AG10803 (cell line): ENCODE results near the gene CBX8.
A peak's percentile ranks its signal among the peaks of the same experiment; 100 is the strongest.

Experiments
- DNase-seq: peaks from one replicate; pipeline ENCODE4 v3.0.0; 2010; ENCODE audit warnings: low read depth
- H3K4me3 ChIP-seq: 2 replicates; pipeline ENCODE4 v1.5.1; 2011; ENCODE audit warnings: mild to moderate bottlenecking, low read length, control low read depth
- TF ChIP-seq, protein P1 (sequence below): conservative IDR thresholded peaks from 2 replicates; pipeline ENCODE4 v1.5.1; 2011; ENCODE audit warnings: mild to moderate bottlenecking, low read length, control low read depth, inconsistent platforms

CBX8 gene

DNA sequence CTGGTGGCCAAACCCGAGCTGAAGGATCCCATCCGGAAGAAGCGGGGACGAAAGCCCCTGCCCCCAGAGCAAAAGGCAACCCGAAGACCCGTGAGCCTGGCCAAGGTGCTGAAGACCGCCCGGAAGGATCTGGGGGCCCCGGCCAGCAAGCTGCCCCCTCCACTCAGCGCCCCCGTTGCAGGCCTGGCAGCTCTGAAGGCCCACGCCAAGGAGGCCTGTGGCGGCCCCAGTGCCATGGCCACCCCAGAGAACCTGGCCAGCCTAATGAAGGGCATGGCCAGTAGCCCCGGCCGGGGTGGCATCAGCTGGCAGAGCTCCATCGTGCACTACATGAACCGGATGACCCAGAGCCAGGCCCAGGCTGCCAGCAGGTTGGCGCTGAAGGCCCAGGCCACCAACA lies 13.0 kb downstream of the CBX8 start:
- TF ChIP-seq, protein P1, sequence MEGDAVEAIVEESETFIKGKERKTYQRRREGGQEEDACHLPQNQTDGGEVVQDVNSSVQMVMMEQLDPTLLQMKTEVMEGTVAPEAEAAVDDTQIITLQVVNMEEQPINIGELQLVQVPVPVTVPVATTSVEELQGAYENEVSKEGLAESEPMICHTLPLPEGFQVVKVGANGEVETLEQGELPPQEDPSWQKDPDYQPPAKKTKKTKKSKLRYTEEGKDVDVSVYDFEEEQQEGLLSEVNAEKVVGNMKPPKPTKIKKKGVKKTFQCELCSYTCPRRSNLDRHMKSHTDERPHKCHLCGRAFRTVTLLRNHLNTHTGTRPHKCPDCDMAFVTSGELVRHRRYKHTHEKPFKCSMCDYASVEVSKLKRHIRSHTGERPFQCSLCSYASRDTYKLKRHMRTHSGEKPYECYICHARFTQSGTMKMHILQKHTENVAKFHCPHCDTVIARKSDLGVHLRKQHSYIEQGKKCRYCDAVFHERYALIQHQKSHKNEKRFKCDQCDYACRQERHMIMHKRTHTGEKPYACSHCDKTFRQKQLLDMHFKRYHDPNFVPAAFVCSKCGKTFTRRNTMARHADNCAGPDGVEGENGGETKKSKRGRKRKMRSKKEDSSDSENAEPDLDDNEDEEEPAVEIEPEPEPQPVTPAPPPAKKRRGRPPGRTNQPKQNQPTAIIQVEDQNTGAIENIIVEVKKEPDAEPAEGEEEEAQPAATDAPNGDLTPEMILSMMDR = no peak
- no peak overlapping the region for H3K4me3 ChIP-seq

DNA sequence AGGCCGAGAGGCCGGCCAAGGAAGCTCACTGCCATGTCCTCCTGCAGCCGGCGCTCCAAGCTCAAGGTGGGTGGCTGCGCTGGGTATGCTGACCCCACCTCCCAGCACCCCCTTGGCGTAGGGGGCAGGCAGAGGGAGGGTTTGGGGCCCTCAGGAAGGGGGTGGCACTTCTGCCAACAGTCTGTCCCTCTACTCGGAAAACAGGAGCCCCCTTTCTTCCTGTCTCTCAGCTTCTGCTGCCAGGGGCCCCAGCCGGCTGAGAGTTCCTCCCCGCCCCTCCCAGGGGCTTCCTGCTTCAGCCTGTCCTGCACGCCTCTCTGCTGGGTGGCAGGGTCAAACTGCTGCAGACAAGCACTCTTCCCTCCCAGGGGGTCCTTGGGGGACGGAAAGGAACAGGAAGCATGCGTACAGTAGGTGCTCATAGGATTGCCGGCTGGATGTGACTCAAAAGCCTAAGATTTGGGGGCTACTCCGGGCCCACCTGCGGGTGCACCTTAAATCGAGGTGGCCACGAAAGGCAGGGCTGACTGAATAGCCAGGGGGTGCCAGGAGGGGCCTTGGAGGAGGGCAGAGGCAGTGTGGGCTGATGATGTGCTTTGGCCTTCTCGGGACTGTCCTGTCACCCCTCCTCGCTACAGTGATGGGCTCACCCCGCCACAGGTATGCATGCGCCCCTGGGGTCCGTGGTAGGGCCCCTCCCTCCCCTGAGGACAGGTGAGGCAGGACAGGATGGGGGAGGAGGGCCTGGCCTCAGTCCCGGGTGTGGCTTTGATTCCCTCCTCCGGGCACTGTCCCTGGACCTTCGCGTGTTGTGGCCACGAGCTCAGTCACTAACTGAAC lies 14.9 kb downstream of the CBX8 start:
- no peak overlapping the region for H3K4me3 ChIP-seq
- TF ChIP-seq, protein P1 = no peak
- no peak for DNase-seq

More for the DNA sequence above, 13.0 kb downstream of the CBX8 start:
- no peak for DNase-seq

DNA sequence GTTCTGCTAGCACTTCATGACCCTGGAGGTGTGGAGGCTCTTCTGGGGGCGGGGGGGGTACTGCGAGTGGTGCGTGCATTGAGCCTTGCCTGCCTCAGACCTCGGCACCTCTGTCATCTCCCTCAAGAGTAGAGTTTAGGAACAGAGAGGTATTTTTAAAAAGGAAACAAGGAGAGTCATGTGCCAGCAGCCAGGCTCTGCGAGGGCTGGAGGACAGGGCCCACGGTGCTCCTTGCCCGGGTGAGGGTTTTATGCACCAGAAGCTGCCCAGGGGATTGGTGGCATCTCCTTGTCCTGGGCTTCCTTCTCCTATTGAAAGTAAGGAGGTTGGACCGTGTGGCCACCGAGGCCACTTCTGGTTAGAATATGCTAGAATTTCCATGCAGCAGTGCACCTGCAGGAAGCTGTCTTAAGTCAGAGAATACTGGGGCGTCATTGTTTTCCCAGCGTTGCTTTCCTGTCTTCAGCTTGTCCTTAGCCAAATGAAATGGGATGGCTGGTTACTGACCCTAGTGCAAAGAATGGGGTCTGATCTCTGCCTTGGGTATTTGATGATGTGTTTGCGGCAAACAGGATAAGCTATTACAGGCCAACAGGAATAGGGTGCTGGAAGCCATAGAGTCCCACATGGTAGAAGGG lies 15.7 kb downstream of the CBX8 start:
- DNase-seq = no peak
- no peak overlapping the region for H3K4me3 ChIP-seq
- TF ChIP-seq, protein P1 = no peak

DNA sequence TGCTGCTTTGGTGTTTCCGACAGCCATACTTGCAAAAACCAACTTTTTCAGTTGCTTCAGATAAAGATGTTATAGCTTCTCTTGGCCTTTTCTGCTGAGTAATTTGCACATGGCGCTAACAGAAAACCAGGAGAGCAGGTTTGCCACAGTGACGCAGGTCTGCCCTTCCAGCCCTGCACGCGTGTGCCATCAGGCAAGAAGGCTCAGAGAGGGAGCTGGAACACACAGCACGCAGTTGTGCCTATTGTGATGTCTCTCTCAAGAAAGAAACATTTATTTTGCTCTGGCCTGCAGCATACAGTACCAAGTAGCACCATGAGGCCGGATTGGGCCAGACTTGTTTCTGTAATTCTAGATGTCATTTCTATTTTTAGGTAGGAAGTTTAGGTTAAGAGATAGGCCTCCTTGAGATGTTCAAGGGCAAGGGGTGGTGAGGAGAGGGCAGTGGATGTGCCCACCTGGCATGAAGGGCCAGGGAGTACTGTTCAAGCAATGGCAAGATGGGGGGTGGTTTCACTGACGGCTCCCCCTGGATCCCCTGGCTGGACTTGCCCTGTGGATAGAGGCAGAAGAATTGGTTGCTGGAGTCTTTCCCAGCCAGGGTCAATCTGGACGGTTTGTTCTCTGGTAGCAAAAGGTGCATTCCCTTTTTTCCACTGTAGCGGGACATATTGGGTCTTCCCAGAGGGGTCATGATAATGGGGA lies 17.1 kb downstream of the CBX8 start:
- no peak for DNase-seq
- TF ChIP-seq, protein P1 = no peak
- H3K4me3 ChIP-seq = no peak overlapping the region

DNA sequence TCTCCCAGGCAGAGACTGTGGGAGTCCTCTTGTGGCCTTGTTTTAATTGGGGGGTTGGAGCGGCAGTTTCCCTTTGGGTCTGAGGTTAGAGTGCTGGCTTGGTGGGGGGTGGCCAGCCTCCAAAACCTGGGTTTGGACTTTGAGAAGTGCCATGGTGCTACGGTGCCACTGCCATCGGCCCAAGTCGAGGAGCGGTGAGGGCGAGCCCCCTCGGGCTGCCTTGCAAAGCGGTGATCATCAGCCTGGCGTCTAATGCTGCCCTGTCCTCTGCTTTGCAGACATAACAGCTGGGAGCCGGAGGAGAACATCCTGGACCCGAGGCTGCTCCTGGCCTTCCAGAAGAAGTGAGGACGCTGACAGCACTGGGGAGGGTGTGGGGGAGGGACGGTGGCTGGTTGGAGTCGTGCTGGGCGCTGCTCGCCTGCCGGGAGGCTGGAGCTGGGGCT lies 17.8 kb downstream of the CBX8 start:
- TF ChIP-seq, protein P1 = no peak
- DNase-seq = no peak
- no peak overlapping the region for H3K4me3 ChIP-seq

DNA sequence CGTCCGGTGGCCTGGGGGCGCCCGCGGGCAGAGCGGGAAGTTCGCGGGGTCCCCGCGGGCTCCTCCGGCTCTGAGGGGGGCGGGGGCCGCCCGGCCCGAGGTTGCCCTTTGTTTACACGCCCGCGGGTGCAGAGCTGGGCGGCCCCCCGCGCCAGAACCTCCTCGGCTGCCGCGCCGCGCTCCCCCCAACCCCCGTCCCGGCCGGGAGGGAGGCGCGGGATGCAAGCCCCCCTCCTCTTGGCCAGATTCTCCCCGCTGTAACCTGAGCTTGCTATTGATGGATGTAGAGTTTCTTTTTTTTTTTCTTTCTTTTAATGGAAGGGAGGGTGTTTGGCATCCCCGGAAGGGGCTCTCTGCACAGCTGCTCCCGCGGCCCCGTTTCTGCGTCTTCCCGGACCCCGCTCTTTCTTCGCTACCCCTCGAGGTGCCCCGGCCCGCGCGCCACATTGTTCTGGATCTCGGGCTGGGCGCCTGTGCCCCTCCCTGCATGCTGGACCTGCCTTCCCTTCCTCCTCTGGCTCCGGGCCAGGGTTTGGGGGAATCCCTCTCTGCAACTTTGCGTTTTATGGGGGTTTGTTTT lies 18.3 kb downstream of the CBX8 start:
- TF ChIP-seq, protein P1 = no peak
- no peak for DNase-seq
- peak overlapping the region; percentile 20; the same call in 1 of the 2 replicates for H3K4me3 ChIP-seq
